GM23338 (cell line): Measurements from ENCODE around the gene CLIC3. TPM values are rescaled to one million over a fixed set of nuclear protein-coding genes. Genes with fewer than 3 reads are reported as not detected.

ENCODE experiments used
- ATAC-seq: fragments of 200-7000 bp; cut with Tn5 transposase; 3 replicates; pipeline ENCODE4 v1.9.1; 2020
- DNase-seq: peaks from one replicate; pipeline ENCODE4 v3.0.0-alpha.2; 2015; ENCODE audit warnings: low spot score
- H2AFZ ChIP-seq: fragments of 200-600 bp; sonication (generic); 2 replicates; pipeline ENCODE4 v1.8.0; 2016; ENCODE audit warnings: antibody characterized with exemption, mild to moderate bottlenecking, moderate library complexity
- H3F3A ChIP-seq: fragments of 200-600 bp; sonication (generic); replicated peaks from 2 replicates; pipeline ENCODE4 v1.8.0; 2017; ENCODE audit warnings: antibody characterized with exemption, mixed run types, low read depth
- H3K27ac ChIP-seq: fragments of 200-600 bp; sonication (generic); 2 replicates; pipeline ENCODE4 v1.6.1; 2016; ENCODE audit warnings: low read depth
- H3K27me3 ChIP-seq: fragments of 200-600 bp; sonication (generic); 2 replicates; pipeline ENCODE4 v1.8.0; 2016; ENCODE audit warnings: mild to moderate bottlenecking, mixed run types, moderate library complexity; ENCODE audit not compliant: insufficient read depth
- H3K36me3 ChIP-seq: fragments of 200-600 bp; sonication (generic); 2 replicates; pipeline ENCODE4 v1.8.0; 2016; ENCODE audit warnings: mild to moderate bottlenecking; ENCODE audit not compliant: insufficient read depth
- H3K4me1 ChIP-seq: fragments of 200-600 bp; sonication (generic); 2 replicates; pipeline ENCODE4 v1.8.0; 2016; ENCODE audit warnings: mild to moderate bottlenecking, moderate library complexity; ENCODE audit not compliant: insufficient read depth
- H3K4me2 ChIP-seq: fragments of 200-600 bp; sonication (generic); 2 replicates; pipeline ENCODE4 v1.7.1; 2017; ENCODE audit warnings: mixed run types
- H3K4me3 ChIP-seq: fragments of 200-600 bp; sonication (generic); 2 replicates; pipeline ENCODE4 v1.6.1; 2016; ENCODE audit warnings: mixed run types
- H3K79me2 ChIP-seq: fragments of 200-600 bp; sonication (generic); replicated peaks from 2 replicates; pipeline ENCODE4 v1.8.0; 2017; ENCODE audit warnings: mild to moderate bottlenecking; ENCODE audit not compliant: insufficient read depth
- H3K9me2 ChIP-seq: fragments of 200-600 bp; sonication (generic); 2 replicates; pipeline ENCODE4 v1.8.0; 2017; ENCODE audit not compliant: insufficient read depth
- H4K20me1 ChIP-seq: fragments of 200-600 bp; sonication (generic); replicated peaks from 2 replicates; pipeline ENCODE4 v1.8.0; 2017; ENCODE audit warnings: mild to moderate bottlenecking; ENCODE audit not compliant: insufficient read depth
- H3K27ac Mint-ChIP-seq: 2 replicates; pipeline ENCODE4 v1.8.0; 2020; ENCODE audit warnings: inconsistent platforms, mild to moderate bottlenecking, moderate library complexity, mixed read lengths
- H3K27me3 Mint-ChIP-seq: 3 replicates; pipeline ENCODE4 v1.8.0; 2022; ENCODE audit warnings: low read depth, mild to moderate bottlenecking, moderate library complexity, mixed read lengths, inconsistent platforms; ENCODE audit not compliant: insufficient read depth, poor library complexity
- H3K36me3 Mint-ChIP-seq: 3 replicates; pipeline ENCODE4 v1.8.0; 2021; ENCODE audit warnings: low read depth, mild to moderate bottlenecking, inconsistent platforms, moderate library complexity, mixed read lengths
- H3K4me1 Mint-ChIP-seq: 3 replicates; pipeline ENCODE4 v1.8.0; 2020; ENCODE audit warnings: mild to moderate bottlenecking, inconsistent platforms, mixed read lengths
- H3K4me3 Mint-ChIP-seq: 3 replicates; pipeline ENCODE4 v1.8.0; 2021; ENCODE audit warnings: moderate library complexity, mild to moderate bottlenecking, inconsistent platforms, mixed read lengths
- H3K9me3 Mint-ChIP-seq: 3 replicates; pipeline ENCODE4 v1.8.0; 2020; ENCODE audit warnings: moderate library complexity, mild to moderate bottlenecking, inconsistent platforms, mixed read lengths
- CREB1 ChIP-seq: fragments of 250-450 bp; sonication (Bioruptor Pico); IDR thresholded peaks from 2 replicates; pipeline ENCODE4 v1.5.0; 2020; ENCODE audit warnings: low read depth, mild to moderate bottlenecking, moderate library complexity
- ETS1 ChIP-seq: IDR thresholded peaks from 2 replicates; pipeline ENCODE4 v1.6.1; 2016; ENCODE audit warnings: antibody characterized with exemption
- EZH2 ChIP-seq: fragments of 200-600 bp; sonication (generic); IDR thresholded peaks from one replicate; pipeline ENCODE4 v1.8.0; 2017; ENCODE audit warnings: antibody characterized with exemption, mild to moderate bottlenecking, low read depth; ENCODE audit not compliant: unreplicated experiment
- EZH2phosphoT487 ChIP-seq: fragments of 200-600 bp; sonication (generic); IDR thresholded peaks from one replicate; pipeline ENCODE4 v1.8.1; 2018; ENCODE audit warnings: antibody characterized with exemption; ENCODE audit not compliant: unreplicated experiment
- JUNB ChIP-seq: IDR thresholded peaks from one replicate; pipeline ENCODE4 v1.6.1; 2016; ENCODE audit warnings: antibody characterized with exemption; ENCODE audit not compliant: unreplicated experiment
- NANOG ChIP-seq: IDR thresholded peaks from 2 replicates; pipeline ENCODE4 v1.6.1; 2016; ENCODE audit warnings: antibody characterized with exemption, borderline replicate concordance
- POLR2AphosphoS5 ChIP-seq: IDR thresholded peaks from 2 replicates; pipeline ENCODE4 v1.6.1; 2016; ENCODE audit warnings: antibody characterized with exemption, low read depth
- REST ChIP-seq: IDR thresholded peaks from one replicate; pipeline ENCODE4 v1.6.1; 2018; ENCODE audit warnings: antibody characterized with exemption; ENCODE audit not compliant: unreplicated experiment
- STAT1 ChIP-seq: IDR thresholded peaks from one replicate; pipeline ENCODE4 v1.6.1; 2016; ENCODE audit warnings: antibody characterized with exemption; ENCODE audit not compliant: unreplicated experiment
- ZNF114 ChIP-seq: fragments of 250-450 bp; sonication (Bioruptor Pico); IDR thresholded peaks from 2 replicates; pipeline ENCODE4 v1.5.0; 2020; ENCODE audit warnings: mild to moderate bottlenecking, moderate library complexity
- ZNF331 ChIP-seq: fragments of 250-450 bp; sonication (Bioruptor Pico); IDR thresholded peaks from 2 replicates; pipeline ENCODE4 v1.5.0; 2020; ENCODE audit warnings: low read depth, mild to moderate bottlenecking, moderate library complexity
- ZNF462 ChIP-seq: fragments of 250-450 bp; sonication (Bioruptor Pico); IDR thresholded peaks from 2 replicates; pipeline ENCODE4 v1.5.0; 2020; ENCODE audit warnings: mild to moderate bottlenecking, moderate library complexity
- polyA plus RNA-seq: library from polyadenylated mRNA; unstranded; fragments of >200 nt; fragmentation: Nextera tagmentation; extraction: Ambion mirVana; gene quantifications from 2 replicates; pipeline ENCODE4 v1.2.1, GENCODE V29; 2016
- total RNA-seq: library from RNA; depleted of rRNA; stranded (reverse); fragments of >200 nt; shearing (Covaris generic); gene quantifications from 2 replicates; pipeline ENCODE4 v1.2.3, GENCODE V29; 2014
- TF ChIP-seq, protein P1 (sequence below), 2 experiments: fragments of 200-600 bp in 1 of 2; sonication (generic) in 1 of 2; conservative IDR thresholded peaks; 2 replicates each; pipeline versions ENCODE4 v1.5.1 to v1.6.1; 2016 to 2017; ENCODE audit warnings: antibody characterized with exemption in 2 of 2, low read depth in 2 of 2, mild to moderate bottlenecking in 2 of 2, moderate library complexity in 1 of 2

CLIC3 gene
- total and polyA plus RNA-seq, 2 experiments from 2014 or later = 0.53 to 0.56 TPM

- Histone ChIP-seq H3K27me3 (no peaks in the 10 kb centered on the region), H3K27ac (no peak within 1 kb of the TSS), H3F3A (no peaks in the 10 kb centered on the region; the same call in 1 of the 2 replicates), H3K79me2 (no peaks in the 10 kb centered on the region), H3K4me1 (peaks cover 9% of the 10 kb centered on the region), H2AFZ (no peak within 1 kb of the TSS), H3K4me2 (no peak within 1 kb of the TSS), H3K36me3 (no peaks in the 10 kb centered on the region), H3K9me2 (0 out of 2 replicates have a peak, but pooled peaks cover 6% of the 10 kb centered on the region), H4K20me1 (no peaks in the 10 kb centered on the region), H3K4me3 (no peak within 1 kb of the TSS)
- ATAC-seq (no peak), DNase-seq (no peak)
- no peak for TF ChIP-seq EZH2
- no peak for TF ChIP-seq CREB1 (CRISPR knock-in tag)
- TF ChIP-seq POLR2AphosphoS5 = no peak
- no peak for TF ChIP-seq ZNF114
- TF ChIP-seq REST = no peak
- no peak for TF ChIP-seq ETS1
- TF ChIP-seq NANOG = no peak
- TF ChIP-seq, protein P1, sequence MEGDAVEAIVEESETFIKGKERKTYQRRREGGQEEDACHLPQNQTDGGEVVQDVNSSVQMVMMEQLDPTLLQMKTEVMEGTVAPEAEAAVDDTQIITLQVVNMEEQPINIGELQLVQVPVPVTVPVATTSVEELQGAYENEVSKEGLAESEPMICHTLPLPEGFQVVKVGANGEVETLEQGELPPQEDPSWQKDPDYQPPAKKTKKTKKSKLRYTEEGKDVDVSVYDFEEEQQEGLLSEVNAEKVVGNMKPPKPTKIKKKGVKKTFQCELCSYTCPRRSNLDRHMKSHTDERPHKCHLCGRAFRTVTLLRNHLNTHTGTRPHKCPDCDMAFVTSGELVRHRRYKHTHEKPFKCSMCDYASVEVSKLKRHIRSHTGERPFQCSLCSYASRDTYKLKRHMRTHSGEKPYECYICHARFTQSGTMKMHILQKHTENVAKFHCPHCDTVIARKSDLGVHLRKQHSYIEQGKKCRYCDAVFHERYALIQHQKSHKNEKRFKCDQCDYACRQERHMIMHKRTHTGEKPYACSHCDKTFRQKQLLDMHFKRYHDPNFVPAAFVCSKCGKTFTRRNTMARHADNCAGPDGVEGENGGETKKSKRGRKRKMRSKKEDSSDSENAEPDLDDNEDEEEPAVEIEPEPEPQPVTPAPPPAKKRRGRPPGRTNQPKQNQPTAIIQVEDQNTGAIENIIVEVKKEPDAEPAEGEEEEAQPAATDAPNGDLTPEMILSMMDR (conservative IDR thresholded peaks at IDR 0.05; ENCODE audit: low read depth in 2 of 2) = no peak
- no peak for TF ChIP-seq EZH2phosphoT487
- TF ChIP-seq JUNB = no peak
- TF ChIP-seq ZNF462 = no peak
- TF ChIP-seq ZNF331 (CRISPR knock-in tag) = no peak
- TF ChIP-seq STAT1 = no peak
- Mint-ChIP-seq H3K27me3 (peaks cover 4% of the 10 kb centered on the region), H3K9me3 (peaks cover 3% of the 10 kb centered on the region; the same call in 2 of the 3 replicates), H3K27ac (no peak within 1 kb of the TSS), H3K4me1 (peaks cover 6% of the 10 kb centered on the region; the same call in 2 of the 3 replicates), H3K36me3 (no peaks in the 10 kb centered on the region; the same call in 2 of the 3 replicates), H3K4me3 (no peak within 1 kb of the TSS)
These were observed 44.6 kb downstream of the CLIC3 start, which contains the start of gene LCN12 for GRCh38 chr9:136951541-136952320. Gene LCN12 (plus strand): TSS chr9:136952273. CDS start chr9:136952328, 55 bp downstream.
